HUES48 (cell line): ENCODE results near the gene GNB1.

Source experiments
- H3K27ac ChIP-seq: one replicate; pipeline ENCODE4 v1.7.0; 2013; ENCODE audit warnings: low read depth, low read length, inconsistent platforms
- H3K27me3 ChIP-seq: 2 replicates; pipeline ENCODE4 v1.6.1; 2013; ENCODE audit warnings: mild to moderate bottlenecking, low read length; ENCODE audit not compliant: control insufficient read depth, insufficient read depth
- H3K36me3 ChIP-seq: 2 replicates; pipeline ENCODE4 v1.6.1; 2013; ENCODE audit warnings: low read length; ENCODE audit not compliant: control insufficient read depth, insufficient read depth
- H3K4me1 ChIP-seq: 2 replicates; pipeline ENCODE4 v1.6.1; 2013; ENCODE audit warnings: mild to moderate bottlenecking, low read length; ENCODE audit not compliant: control insufficient read depth, insufficient read depth
- H3K4me3 ChIP-seq: 2 replicates; pipeline ENCODE4 v1.5.1; 2013; ENCODE audit warnings: mild to moderate bottlenecking, low read depth, low read length
- H3K9ac ChIP-seq: 2 replicates; pipeline ENCODE4 v1.6.1; 2013; ENCODE audit warnings: mild to moderate bottlenecking, low read depth, low read length, moderate library complexity
- H3K9me3 ChIP-seq: 2 replicates; pipeline ENCODE4 v1.6.1; 2013; ENCODE audit warnings: low read length; ENCODE audit not compliant: control insufficient read depth, insufficient read depth

The GNB1 gene

DNA sequence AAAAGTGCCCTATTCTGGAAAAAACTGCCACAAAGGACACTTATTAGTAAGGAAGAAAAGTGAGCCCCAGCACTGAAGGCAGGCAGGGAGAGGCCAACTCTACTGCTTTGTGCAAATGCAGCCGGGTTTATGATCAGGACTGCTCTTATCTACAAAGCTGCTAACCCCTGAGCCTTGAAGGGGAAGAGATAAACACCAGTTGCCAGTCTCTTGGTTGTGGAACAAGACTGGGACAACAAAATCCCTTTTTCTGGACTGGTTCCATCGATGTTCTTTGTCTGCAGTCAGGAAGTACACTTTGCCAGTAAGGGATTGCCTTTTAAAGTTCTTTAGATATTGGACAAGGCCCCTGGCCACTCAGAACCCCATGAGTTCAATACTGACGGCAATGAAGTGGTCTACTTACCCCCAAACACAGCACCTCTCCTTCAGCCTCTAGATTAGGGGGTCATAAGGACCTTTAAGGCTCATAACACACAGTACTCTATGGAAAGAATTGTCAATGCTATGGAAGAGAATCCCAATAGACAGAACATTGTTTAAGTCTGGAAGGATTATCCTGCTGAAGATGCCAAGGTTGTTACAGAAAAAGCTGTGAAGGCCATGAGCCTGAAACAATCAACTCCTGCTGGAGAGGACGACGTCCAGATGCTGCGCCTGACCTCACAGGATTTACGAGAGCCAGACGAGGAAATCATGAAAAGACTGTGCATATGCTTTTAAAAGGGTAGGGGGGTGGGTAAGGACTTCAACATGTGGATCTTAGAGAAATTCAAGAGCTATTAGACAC, 43.6 kb downstream of the GNB1 start:
- H3K36me3 ChIP-seq = peaks cover 7% of the 10 kb centered on the region; the same call in 1 of the 2 replicates
- H3K27ac ChIP-seq = no peak overlapping the region
- H3K4me3 ChIP-seq = no peak overlapping the region
- H3K27me3 ChIP-seq = no peaks in the 10 kb centered on the region
- no peaks in the 10 kb centered on the region for H3K9me3 ChIP-seq
- H3K9ac ChIP-seq = no peak overlapping the region
- peaks cover 8% of the 10 kb centered on the region; the same call in 1 of the 2 replicates for H3K4me1 ChIP-seq

DNA sequence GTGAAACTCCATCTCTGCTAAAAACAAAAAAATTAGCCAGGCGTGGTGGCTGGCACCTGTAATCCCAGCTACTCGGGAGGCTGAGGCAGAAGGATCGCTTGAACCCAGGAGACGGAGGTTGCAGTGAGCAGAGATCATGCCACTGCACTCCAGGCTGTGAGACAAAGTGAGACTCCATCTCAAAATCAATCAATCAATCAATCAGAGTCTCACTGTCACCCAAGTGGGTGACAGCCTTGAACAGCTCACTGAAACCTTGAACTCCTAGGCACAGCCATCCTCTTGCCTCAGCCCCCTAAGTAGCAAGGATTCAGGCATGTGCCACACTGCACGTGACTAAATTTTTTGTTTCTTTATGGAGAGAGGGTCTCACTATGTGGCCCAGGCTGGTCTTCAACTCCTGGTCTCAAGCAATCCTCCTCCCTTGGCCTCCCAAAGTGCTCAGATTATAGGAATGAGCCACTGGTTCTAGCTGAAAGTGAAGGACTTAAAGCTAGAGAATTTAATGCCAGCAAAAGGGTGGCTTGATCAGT, 44.4 kb downstream of the GNB1 start:
- Histone ChIP-seq H3K36me3 (peaks cover 7% of the 10 kb centered on the region; the same call in 1 of the 2 replicates), H3K9ac (no peak overlapping the region), H3K27me3 (no peaks in the 10 kb centered on the region), H3K27ac (no peak overlapping the region), H3K9me3 (no peaks in the 10 kb centered on the region), H3K4me3 (no peak overlapping the region), H3K4me1 (peaks cover 8% of the 10 kb centered on the region; the same call in 1 of the 2 replicates)

DNA sequence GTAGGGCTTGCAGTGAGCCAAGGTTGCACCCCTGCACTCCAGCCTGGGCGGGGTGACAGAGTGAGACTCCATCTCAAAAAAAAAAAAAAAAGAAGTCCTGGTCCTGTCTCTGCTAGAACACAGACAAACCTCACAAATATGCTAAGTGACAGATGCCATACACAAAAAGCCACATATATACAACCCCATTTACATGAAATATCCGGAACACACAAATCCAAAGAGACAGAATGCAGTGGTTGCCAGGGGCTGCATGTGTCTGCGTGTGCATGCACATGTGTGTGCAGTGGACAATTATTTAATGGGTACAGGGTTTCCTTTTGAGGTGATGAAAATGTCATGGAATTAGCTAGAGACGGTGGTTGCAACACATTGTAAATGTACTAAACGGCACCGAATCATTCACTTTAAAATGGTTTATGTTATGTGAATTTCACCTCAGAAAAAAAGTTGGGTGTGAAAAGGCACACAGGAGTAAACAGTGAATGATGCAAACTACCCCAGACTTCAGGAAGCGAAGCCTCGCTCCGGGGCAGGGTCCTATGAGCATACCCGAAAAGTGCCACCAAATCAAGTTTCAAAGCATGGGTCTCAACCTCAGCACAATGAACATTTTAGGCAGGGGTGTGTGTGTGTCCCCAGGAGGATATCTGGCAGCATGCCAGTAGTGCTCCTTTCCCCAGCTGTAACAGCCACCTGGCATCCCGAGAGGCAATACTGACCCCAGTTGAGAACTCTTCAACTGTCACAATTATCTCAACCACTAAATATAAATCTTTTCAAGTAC, 48.3 kb downstream of the GNB1 start:
- no peak overlapping the region for H3K27ac ChIP-seq
- no peaks in the 10 kb centered on the region for H3K27me3 ChIP-seq
- H3K4me1 ChIP-seq = no peaks in the 10 kb centered on the region
- peaks cover 7% of the 10 kb centered on the region for H3K36me3 ChIP-seq
- H3K9me3 ChIP-seq = no peaks in the 10 kb centered on the region
- no peak overlapping the region for H3K9ac ChIP-seq
- no peak overlapping the region for H3K4me3 ChIP-seq

DNA sequence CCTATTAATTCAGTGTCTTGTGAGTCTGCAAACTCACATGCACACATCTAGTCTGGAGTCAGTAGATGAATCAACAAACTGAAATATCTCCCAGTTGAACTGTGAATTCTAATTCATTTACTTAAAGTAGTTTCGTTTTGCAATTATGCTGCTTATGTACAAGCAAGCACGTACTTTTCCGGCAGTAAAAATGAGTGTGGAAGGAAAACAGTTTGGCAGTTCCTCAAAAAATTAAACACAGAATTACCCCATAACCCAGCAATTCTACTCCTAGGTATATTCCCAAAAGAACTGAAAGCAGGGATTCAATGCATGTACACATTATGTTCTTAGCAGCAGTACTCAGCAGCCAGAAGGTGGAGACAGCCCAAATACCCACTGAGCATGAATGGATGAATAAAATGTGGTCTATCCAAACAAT, 49.3 kb downstream of the GNB1 start:
- Histone ChIP-seq H3K27ac (no peak overlapping the region), H3K36me3 (peaks cover 2% of the 10 kb centered on the region; the same call in 1 of the 2 replicates), H3K9me3 (no peaks in the 10 kb centered on the region), H3K9ac (no peak overlapping the region), H3K4me1 (no peaks in the 10 kb centered on the region), H3K4me3 (no peak overlapping the region), H3K27me3 (no peaks in the 10 kb centered on the region)

DNA sequence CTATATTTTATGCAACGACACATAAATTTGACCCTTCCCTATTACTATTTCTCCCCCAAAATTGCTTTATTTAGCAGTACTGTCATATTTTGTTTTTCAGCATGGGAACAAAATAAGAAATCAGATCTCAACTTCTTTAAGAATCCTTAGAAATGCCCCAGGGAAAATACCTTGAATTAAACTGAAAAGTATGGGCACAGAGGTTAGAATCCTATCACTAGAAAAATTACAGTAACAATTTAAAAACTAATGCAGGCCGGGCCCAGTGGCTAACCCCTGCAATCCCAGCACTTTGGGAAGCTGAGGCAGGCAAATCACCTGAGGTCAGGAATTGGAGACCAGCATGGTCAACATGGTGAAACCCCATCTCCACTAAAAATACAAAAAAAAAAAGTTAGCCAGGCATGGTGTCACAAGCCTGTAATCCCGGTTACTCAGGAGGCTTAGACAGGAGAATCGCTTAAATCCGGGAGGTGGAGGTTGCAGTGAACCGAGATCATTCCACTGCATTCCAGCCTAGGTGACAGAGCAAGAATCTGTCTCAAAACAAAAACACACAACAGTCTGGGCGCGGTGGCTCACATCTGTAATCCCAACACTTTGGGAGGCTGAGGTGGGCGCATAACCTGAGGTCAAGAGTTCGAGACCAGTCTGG, 51.4 kb downstream of the GNB1 start:
- Histone ChIP-seq H3K4me3 (no peak overlapping the region), H3K27me3 (no peaks in the 10 kb centered on the region), H3K4me1 (no peaks in the 10 kb centered on the region), H3K9ac (no peak overlapping the region), H3K9me3 (no peaks in the 10 kb centered on the region), H3K36me3 (peaks cover 18% of the 10 kb centered on the region), H3K27ac (no peak overlapping the region)

DNA sequence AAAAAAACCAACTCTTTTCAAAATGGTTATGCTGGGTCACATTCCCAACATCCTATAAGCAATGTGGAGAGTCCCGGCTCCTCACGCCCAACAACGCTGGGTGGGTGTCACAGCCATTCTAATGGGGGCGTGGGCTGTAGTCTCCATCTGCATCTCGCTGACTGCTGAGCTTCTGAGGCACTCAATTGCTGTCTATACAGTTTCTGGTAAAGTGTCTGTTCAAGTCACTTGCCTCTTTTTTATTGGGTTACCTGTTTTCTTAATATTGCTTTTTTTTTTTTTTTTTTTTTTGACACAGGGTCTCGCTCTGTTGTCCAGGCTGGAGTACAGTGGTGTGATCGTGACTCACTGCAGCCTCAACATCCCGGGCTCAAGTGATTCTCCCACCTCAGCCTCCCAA, 54.8 kb downstream of the GNB1 start:
- H3K9ac ChIP-seq = no peak overlapping the region
- no peak overlapping the region for H3K4me3 ChIP-seq
- no peak overlapping the region for H3K27ac ChIP-seq
- no peaks in the 10 kb centered on the region for H3K9me3 ChIP-seq
- peaks cover 37% of the 10 kb centered on the region for H3K36me3 ChIP-seq
- no peaks in the 10 kb centered on the region for H3K4me1 ChIP-seq
- no peaks in the 10 kb centered on the region for H3K27me3 ChIP-seq

DNA sequence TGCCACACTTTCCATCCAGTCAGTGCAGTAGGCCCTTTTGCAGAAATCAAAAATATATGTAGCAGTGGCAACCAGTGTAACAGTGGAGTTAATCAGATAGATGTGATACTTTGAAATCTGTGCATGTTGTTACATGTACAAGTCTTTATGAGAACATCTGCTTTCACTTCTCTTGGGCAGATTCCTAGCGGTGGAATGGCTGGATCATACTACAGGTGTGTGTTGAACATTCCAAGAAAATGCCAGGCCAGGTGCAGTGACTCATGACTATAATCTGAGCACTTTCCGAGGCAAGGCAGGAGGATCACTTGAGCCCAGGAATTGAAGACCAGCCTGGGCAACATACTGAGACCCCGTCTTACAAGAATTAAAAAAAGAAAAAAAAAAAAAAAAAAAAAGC, 55.3 kb downstream of the GNB1 start:
- H3K4me3 ChIP-seq = no peak overlapping the region
- no peak overlapping the region for H3K9ac ChIP-seq
- H3K27me3 ChIP-seq = no peaks in the 10 kb centered on the region
- H3K27ac ChIP-seq = no peak overlapping the region
- H3K36me3 ChIP-seq = peaks cover 39% of the 10 kb centered on the region
- no peaks in the 10 kb centered on the region for H3K4me1 ChIP-seq
- H3K9me3 ChIP-seq = no peaks in the 10 kb centered on the region

DNA sequence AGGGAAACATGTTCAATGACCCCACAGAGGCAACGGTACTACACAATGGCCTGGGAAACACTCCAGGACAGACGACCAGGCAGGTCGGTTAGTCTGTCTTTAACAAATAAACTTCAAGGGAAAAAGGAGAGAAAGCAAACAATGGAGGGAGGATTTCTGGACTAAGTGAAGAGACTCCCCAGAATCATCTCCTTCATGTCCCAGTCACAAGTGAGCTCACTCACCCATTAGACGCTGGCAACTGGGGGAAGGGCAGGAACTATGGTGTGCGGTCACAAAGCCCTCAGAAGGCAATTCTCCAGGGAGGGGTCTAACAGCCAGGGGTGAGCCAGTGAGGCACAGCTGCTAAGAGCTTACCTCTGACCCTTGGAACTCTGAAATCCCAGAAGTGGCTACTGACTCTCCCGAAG, 57.0 kb downstream of the GNB1 start:
- H3K27ac ChIP-seq = no peak overlapping the region
- H3K9ac ChIP-seq = no peak overlapping the region
- H3K36me3 ChIP-seq = peaks cover 44% of the 10 kb centered on the region

DNA sequence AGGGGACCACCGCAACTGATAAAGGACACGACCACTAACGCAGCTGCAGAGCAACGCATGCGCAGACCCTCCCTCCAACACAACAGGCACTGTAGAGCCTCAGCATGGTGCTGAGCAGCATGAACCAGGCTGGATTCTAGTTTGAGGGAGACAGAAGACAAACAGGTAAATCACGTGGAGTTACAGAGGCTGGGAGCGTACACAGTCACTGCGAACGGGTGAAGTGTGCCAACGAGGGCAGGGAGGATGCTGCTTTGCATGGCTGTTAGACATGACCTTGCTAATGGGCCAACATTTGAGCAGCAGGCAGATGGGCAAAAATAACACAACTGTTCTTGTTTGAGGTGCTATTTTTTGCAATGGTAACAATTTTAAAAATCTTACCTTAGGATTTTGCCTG, 57.4 kb downstream of the GNB1 start:
- Histone ChIP-seq H3K36me3 (peaks cover 42% of the 10 kb centered on the region), H3K27ac (no peak overlapping the region), H3K4me1 (peaks cover 3% of the 10 kb centered on the region; the same call in 1 of the 2 replicates), H3K9ac (no peak overlapping the region), H3K4me3 (no peak overlapping the region), H3K27me3 (no peaks in the 10 kb centered on the region), H3K9me3 (no peaks in the 10 kb centered on the region)

More for the DNA sequence above, 57.0 kb downstream of the GNB1 start:
- Histone ChIP-seq H3K4me3 (no peak overlapping the region), H3K4me1 (peaks cover 3% of the 10 kb centered on the region; the same call in 1 of the 2 replicates), H3K27me3 (no peaks in the 10 kb centered on the region), H3K9me3 (no peaks in the 10 kb centered on the region)

DNA sequence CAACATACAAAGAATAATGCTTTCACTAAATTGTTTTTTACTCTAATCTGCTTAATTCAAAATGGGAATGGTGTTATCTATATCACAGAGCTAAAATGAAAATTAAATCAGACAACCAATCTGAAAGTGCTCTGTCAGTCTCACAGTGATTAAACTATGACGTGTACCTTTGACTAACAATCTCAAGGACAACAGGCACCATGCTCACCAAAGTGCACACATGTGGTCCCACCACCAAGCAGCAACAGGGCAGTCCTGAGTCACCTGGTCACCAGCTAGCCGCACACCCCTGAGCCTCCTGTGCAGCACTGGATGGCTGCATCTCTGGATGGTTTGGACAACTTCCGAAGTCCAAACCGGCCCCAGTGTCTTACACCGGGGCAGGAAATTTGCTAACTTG, 58.1 kb downstream of the GNB1 start:
- H3K27ac ChIP-seq = no peak overlapping the region
- H3K36me3 ChIP-seq = peaks cover 42% of the 10 kb centered on the region
- H3K9me3 ChIP-seq = no peaks in the 10 kb centered on the region
- H3K9ac ChIP-seq = no peak overlapping the region
- no peaks in the 10 kb centered on the region for H3K27me3 ChIP-seq
- H3K4me1 ChIP-seq = peaks cover 3% of the 10 kb centered on the region; the same call in 1 of the 2 replicates
- H3K4me3 ChIP-seq = no peak overlapping the region
